Stomach (tissue), 9 donors: ENCODE results near the gene GOLGA6L2. TPM values are rescaled to one million over a fixed set of nuclear protein-coding genes. Genes with fewer than 3 reads are reported as not detected.

Source experiments
- DNase-seq, 2 donors: peaks; one replicate each; pipeline versions ENCODE4 v3.0.0 to v3.0.0-alpha.2; 2013 to 2019
- H3K27ac ChIP-seq, 5 donors: fragments of 200-600 bp in 4 of 5; sonication (generic) in 4 of 5; one replicate each; pipeline ENCODE4 v1.5.1; 2013 to 2019; ENCODE audit warnings: mild to moderate bottlenecking in 1 of 5, moderate library complexity in 1 of 5
- H3K27me3 ChIP-seq, 3 donors: fragments of 200-600 bp; sonication (generic); one replicate each; pipeline ENCODE4 v1.5.1; 2017 to 2019; ENCODE audit warnings: mixed run types in 1 of 3
- H3K36me3 ChIP-seq, 4 donors: fragments of 200-600 bp; sonication (generic); 1 replicate in 3 of 4; 2 replicates in 1 of 4; pipeline ENCODE4 v1.5.1; 2016 to 2019
- H3K4me1 ChIP-seq, 4 donors: fragments of 200-600 bp; sonication (generic); one replicate each; pipeline ENCODE4 v1.5.1; 2016 to 2019
- H3K4me3 ChIP-seq, 4 donors: fragments of 200-600 bp; sonication (generic) in 3 of 4; one replicate each; pipeline ENCODE4 v1.5.1; 2016 to 2019; ENCODE audit warnings: mild to moderate bottlenecking in 1 of 4
- H3K9me3 ChIP-seq, 4 donors: fragments of 200-600 bp; sonication (generic); one replicate each; pipeline ENCODE4 v1.5.1; 2016 to 2019
- CTCF ChIP-seq, 7 experiments: fragments of 450-650 bp in 4 of 7; fragments of 200-600 bp in 3 of 7; sonication (generic) in 3 of 7; IDR thresholded peaks; one replicate each; pipeline ENCODE4 v1.5.1; 2016 to 2019; ENCODE audit warnings: antibody characterized with exemption in 7 of 7, control low read depth in 2 of 7, mild to moderate bottlenecking in 1 of 7
- EP300 ChIP-seq: sonication (generic); formaldehyde crosslinking; IDR thresholded peaks from one replicate; pipeline ENCODE4 v1.6.1; 2017; ENCODE audit warnings: antibody characterized with exemption
- POLR2A ChIP-seq, 4 donors: fragments of 450-650 bp; IDR thresholded peaks; one replicate each; pipeline ENCODE4 v1.6.1; 2016; ENCODE audit warnings: antibody characterized with exemption in 4 of 4, control low read depth in 2 of 4, mild to moderate bottlenecking in 1 of 4, moderate library complexity in 1 of 4
- POLR2AphosphoS5 ChIP-seq, 3 donors: sonication (generic); formaldehyde crosslinking; IDR thresholded peaks; one replicate each; pipeline ENCODE4 v1.6.1; 2016; ENCODE audit warnings: antibody characterized with exemption in 3 of 3
- WGBS, 5 donors: extraction: QIAGEN DNeasy Blood & Tissue Kit in 3 of 5; methylation state at CpG; one replicate each; pipeline versions ENCODE4 v1.1.5 to v1.1.7; 2013 to 2018; 5-methylcytosine and 5-hydroxymethylcytosine counted together
- intact Hi-C: fragments of 100-400 bp; cut with DNase I; formaldehyde crosslinking; loops from one replicate; pipeline ENCODE4 v1.15.1; 2023; ENCODE audit warnings: low total_unique reads
- polyA plus RNA-seq, 3 donors: library from polyadenylated mRNA; stranded (reverse); fragments of 200-250 nt; gene quantifications; one replicate each; pipeline ENCODE4 v1.2.3, GENCODE V29; 2013
- total RNA-seq, 5 donors: library from RNA; depleted of rRNA; stranded (reverse); fragments of >200 nt; gene quantifications; one replicate each; pipeline versions ENCODE4 v1.1.0 to v1.2.3, GENCODE V29; 2014 to 2016
- donor health status: healthy with polysubstance abuse.
- donor health status: Bipolar disorder and iron deficiency.
- donor health status: healthy.

GOLGA6L2 gene
- total and polyA plus RNA-seq, 8 donors = not detected

GRCh38 chr15:23467110-23467600, 20.1 kb upstream of the GOLGA6L2 start:
- peak in 1 of 2 donors; percentile 32 for DNase-seq
- Histone ChIP-seq H3K4me3 (no peak overlapping the region), H3K4me1 (no peaks in the 10 kb centered on the region), H3K9me3 (no peaks in the 10 kb centered on the region), H3K27me3 (no peaks in the 10 kb centered on the region), H3K36me3 (no peaks in the 10 kb centered on the region), H3K27ac (no peak overlapping the region)
- 75 to 81% (median 78%) methylated on average over 3 of the region's 3 CpGs for WGBS, 5 donors
- intact Hi-C loops = no loop called here
- TF ChIP-seq POLR2A (IDR thresholded peaks at IDR 0.05) (no peak), CTCF (IDR thresholded peaks at IDR 0.05) (peak in 1 of 7 experiments; percentile 31)

GRCh38 chr15:23457890-23458289, 10.8 kb upstream of the GOLGA6L2 start:
- Histone ChIP-seq H3K4me1 (no peaks in the 10 kb centered on the region), H3K9me3 (no peaks in the 10 kb centered on the region), H3K36me3 (no peaks in the 10 kb centered on the region), H3K4me3 (no peak overlapping the region), H3K27ac (no peak overlapping the region), H3K27me3 (no peaks in the 10 kb centered on the region)
- TF ChIP-seq EP300 = no peak
- no peak for TF ChIP-seq POLR2AphosphoS5 (IDR thresholded peaks at IDR 0.05)
- TF ChIP-seq CTCF (IDR thresholded peaks at IDR 0.05) = no peak
- no peak for TF ChIP-seq POLR2A (IDR thresholded peaks at IDR 0.05)
- intact Hi-C loops = no loop called here
- DNase-seq = no peak
- 58 to 72% (median 61%) methylated on average over 5 of the region's 5 CpGs for WGBS, 5 donors

GRCh38 chr15:23446215-23447106, 582 bp downstream of the GOLGA6L2 start:
- no peaks in the 10 kb centered on the region for H3K36me3 ChIP-seq
- no peaks in the 10 kb centered on the region for H3K9me3 ChIP-seq
- no peak overlapping the region for H3K4me3 ChIP-seq
- no peak overlapping the region for H3K27ac ChIP-seq
- WGBS, 5 donors = 73 to 81% (median 78%) methylated on average over 13 to 15 of the region's 15 CpGs
- no peak for DNase-seq
- no peaks in the 10 kb centered on the region for H3K4me1 ChIP-seq
- no peak for TF ChIP-seq EP300
- no peak for TF ChIP-seq POLR2AphosphoS5 (IDR thresholded peaks at IDR 0.05)
- no peak for TF ChIP-seq POLR2A (IDR thresholded peaks at IDR 0.05)
- no peak for TF ChIP-seq CTCF (IDR thresholded peaks at IDR 0.05)
- peaks cover 0 to 9% (median 0%) of the 10 kb centered on the region in 3 donors for H3K27me3 ChIP-seq
- intact Hi-C loops = no loop called here

- Histone ChIP-seq H3K9me3 (no peaks in the 10 kb centered on the region), H3K27ac (no peak overlapping the region), H3K27me3 (peaks cover 0 to 9% (median 0%) of the 10 kb centered on the region in 3 donors), H3K4me3 (no peak overlapping the region), H3K36me3 (no peaks in the 10 kb centered on the region), H3K4me1 (no peaks in the 10 kb centered on the region)
- no peak for TF ChIP-seq POLR2AphosphoS5 (IDR thresholded peaks at IDR 0.05)
- TF ChIP-seq EP300 = no peak
- TF ChIP-seq CTCF (IDR thresholded peaks at IDR 0.05) = no peak
- TF ChIP-seq POLR2A (IDR thresholded peaks at IDR 0.05) = no peak
- 72 to 85% (median 73%) methylated on average over 10 to 11 of the region's 11 CpGs for WGBS, 5 donors
- intact Hi-C loops = no loop called here
- no peak for DNase-seq
Measured at GRCh38 chr15:23444269-23444668, 2.8 kb downstream of the GOLGA6L2 start.
